Measurements from ENCODE around the gene PLCL1.
"Not testable (repeated sequence)": the region's sequence is repeated elsewhere in the genome, so short reads cannot be mapped to it uniquely, and the experiment has no call there.

The PLCL1 gene

DNA sequence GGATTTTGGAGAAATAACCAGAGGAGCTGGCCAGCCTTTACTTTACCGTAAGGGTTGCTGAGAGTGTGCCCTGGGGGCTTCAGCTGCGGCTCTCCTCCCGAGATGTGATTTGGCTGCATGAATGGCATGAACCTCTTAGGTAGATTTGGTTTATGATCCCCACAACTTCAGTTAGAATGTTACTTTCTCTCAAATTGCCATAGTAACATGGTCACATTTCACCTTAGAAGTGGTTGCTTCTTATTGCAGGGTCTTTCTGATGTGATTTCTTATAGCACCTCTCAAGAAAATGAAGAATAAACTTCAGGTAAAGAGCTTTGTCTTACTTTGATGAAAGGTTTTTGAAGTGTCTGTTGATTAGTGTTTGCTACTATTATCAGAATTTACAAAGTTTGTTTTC lies 5.6 kb downstream of the PLCL1 start:
- DNase-seq (ENCODE audit: low read depth in 3 of 3), result no peak

- DNase-seq (ENCODE audit: low read depth in 3 of 3), result no peak
Measured at GRCh38 chr2:197810491-197810890, 6.1 kb downstream of the PLCL1 start.

- DNase-seq (ENCODE audit: low read depth in 3 of 3), result no peak
Measured at GRCh38 chr2:197813093-197813787, 8.8 kb downstream of the PLCL1 start.

DNA sequence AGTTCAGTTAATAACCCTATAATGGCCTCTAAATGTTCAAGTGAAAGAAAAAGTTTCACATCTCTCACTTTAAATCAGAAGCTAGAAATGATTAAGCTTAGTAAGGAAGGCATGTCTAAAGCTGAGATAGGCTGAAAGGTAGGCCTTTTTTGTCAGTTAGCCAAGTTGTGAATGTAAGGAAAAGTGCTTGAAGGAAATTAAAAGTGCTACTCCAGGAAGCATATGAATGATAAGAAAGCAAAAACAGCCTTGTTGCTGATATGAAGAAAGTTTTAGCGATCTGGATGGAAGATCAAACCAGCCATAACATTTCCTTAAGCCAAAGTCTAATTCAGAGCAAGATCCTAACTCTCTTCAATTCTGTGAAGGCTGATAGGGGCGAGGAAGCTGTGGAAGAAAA lies 10.1 kb downstream of the PLCL1 start:
- no peak for DNase-seq (ENCODE audit: low read depth in 3 of 3)

DNA sequence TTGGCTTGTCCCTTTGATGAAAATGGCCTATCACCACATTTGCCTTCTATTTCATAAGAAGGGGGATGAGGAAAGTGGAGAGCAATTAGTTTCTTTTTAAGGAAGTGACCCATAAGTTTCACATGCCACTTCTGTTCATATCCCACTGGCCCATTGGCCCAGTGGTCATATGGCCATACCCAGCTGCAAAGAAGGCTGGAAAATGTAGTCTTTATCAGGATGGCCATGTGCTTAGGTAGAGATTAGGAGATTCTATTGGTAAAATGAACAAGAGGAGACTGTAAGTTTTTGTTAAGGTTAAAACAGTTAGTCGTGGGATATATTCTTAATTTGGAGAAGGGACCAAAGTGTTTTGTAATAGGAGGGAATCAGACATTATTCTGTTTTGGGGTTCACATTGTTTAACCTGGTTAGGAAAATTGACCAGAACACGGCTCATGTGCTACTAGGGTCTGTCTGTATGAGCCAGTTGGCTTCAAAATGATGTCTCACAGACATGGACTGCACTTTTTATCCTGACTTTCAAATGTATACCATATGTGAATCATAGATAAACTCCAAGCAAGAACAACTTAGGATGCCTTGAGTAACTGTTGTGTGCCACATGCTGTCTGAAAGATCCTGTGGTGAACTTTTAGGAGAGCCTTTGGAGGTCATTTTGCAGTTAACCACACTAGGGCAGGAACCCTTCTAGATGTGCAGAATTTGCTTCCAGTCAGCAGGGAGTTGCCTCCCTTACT lies 17.3 kb downstream of the PLCL1 start:
- DNase-seq (ENCODE audit: low read depth in 3 of 3), result no peak

- DNase-seq (ENCODE audit: low read depth in 3 of 3), result no peak
Measured at GRCh38 chr2:197822333-197822732, 17.9 kb downstream of the PLCL1 start.

- DNase-seq (ENCODE audit: low read depth in 3 of 3), result no peak
Measured at GRCh38 chr2:197827618-197828017, 23.2 kb downstream of the PLCL1 start.

DNA sequence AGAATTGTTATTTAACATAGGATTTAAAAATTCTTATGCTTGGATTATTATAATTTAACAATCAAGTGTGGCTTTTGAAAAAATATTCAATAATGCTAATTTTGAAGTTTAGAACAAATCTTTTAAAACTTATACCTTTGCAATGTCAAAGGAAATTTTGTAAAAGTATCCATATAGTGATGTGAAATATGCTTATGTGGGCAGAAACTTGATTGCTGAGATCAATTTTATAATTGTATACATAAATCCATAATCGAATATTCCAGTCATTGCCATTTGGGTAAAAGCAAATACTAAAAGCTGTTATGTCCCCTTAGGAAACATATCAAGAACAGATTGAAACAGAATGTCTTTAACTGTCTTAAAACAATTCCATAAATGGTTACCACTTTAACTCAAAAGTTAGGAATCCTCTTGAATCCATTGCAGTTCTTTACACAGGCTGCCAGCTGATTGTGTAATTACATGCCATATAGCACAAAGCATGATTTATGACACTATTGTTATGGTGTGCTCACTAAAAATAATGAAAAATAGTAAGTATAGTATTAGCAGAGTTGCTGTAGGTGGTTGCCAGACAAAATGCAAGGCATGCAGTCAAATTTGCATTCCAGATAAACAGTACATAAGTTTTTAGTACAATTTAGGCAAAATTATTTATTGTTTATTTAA lies 24.2 kb downstream of the PLCL1 start:
- DNase-seq (ENCODE audit: low read depth in 3 of 3), result no peak

DNA sequence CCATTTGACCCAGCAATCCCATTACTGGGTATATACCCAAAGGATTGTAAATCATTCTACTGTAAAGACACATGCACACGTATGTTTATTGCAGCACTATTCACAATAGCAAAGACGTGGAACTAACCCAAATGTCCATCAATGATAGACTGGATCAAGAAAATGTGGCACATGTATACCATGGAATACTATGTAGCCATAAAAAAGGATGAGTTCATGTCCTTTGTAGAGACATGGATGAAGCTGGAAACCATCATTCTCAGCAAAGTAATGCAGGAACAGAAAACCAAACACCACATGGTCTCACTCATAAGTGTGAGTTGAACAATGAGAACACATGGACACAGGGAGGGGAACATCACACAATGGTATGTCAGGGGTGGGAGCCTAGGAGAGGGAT lies 30.4 kb downstream of the PLCL1 start:
- DNase-seq (ENCODE audit: low read depth in 3 of 3), result not testable (repeated sequence)

DNA sequence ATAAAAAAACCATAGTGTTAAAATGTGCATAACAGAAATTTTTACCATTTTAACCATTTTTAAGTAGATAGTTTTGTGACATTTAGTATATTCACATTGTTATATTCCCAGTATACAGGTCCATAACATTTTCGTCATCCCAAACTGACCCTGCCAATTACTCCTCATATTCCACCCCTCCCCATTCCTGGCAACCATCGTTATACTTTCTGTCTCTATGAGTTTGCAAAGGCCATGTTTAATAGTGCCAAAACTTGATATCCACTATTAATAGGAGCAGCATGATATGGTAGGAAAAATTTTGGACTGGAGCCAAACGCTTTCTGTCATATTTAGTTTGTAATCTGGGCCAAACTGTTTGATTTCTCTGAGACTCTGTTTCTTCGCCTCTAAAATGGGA lies 30.9 kb downstream of the PLCL1 start:
- no peak for DNase-seq (ENCODE audit: low read depth in 3 of 3)

- DNase-seq (ENCODE audit: low read depth in 3 of 3), result no peak
Measured at GRCh38 chr2:197838036-197838435, 33.6 kb downstream of the PLCL1 start.

DNA sequence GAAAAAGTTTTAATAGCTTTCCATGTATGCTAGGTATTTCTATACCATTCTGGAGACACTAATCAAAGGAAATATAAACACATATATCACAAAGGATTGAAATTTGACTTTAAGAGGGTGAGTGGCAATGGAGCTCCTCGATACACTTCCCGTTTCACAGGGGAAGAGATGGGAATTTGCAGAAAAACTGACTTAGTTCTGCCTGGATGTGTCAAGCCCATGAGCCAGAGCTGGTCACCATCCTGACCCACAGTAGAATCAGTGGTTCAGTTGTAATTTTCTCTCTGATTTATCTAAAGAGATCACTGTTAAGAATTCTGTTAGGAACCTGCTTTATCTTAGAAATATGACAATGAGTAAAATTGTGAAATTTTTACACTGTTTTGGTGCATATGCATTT lies 34.2 kb downstream of the PLCL1 start:
- DNase-seq (ENCODE audit: low read depth in 3 of 3), result no peak

DNA sequence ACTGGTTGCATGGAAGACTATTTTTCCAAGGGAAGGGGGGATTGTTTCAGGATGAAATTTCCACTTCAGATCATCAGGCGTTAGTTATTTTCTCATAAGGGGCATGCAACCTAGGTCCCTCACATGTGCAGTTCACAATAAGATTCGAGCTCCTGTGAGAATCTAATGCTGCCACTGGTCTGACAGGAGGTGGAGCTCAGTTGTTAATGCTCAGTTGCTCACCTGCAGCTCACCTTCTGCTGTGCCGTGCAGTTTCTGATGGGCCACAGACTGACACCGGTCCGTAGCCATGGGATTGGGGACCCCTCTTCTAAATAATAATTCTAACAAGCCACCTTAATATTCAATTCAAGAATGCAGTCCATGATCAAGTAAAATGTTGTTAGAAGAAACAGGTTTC lies 34.9 kb downstream of the PLCL1 start:
- no peak for DNase-seq (ENCODE audit: low read depth in 3 of 3)

- DNase-seq (ENCODE audit: low read depth in 3 of 3), result no peak
Measured at GRCh38 chr2:197839856-197840255, 35.5 kb downstream of the PLCL1 start.

DNA sequence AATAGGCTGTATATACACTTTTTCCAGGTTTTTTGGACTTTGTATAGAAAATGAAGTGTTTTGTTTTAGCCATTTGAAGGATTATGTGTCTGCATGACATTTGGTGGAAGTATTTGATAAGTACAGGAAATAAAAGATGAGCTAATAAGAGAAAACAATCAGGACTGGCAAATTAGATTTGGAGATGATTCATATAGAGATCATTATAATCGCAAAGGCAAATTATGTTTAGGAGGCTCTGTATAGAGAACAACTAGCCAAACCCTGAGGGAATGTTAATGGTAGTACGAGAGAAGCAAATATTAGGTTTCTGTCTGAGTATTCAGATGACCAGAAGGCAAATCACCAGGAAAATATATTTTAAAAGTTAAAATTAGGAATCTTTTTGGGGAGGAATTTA lies 41.7 kb downstream of the PLCL1 start:
- no peak for DNase-seq (ENCODE audit: low read depth in 3 of 3)

GRCh38 chr2:197846777-197847176 lies 42.4 kb downstream of the PLCL1 start:
- no peak for DNase-seq (ENCODE audit: low read depth in 3 of 3)

DNA sequence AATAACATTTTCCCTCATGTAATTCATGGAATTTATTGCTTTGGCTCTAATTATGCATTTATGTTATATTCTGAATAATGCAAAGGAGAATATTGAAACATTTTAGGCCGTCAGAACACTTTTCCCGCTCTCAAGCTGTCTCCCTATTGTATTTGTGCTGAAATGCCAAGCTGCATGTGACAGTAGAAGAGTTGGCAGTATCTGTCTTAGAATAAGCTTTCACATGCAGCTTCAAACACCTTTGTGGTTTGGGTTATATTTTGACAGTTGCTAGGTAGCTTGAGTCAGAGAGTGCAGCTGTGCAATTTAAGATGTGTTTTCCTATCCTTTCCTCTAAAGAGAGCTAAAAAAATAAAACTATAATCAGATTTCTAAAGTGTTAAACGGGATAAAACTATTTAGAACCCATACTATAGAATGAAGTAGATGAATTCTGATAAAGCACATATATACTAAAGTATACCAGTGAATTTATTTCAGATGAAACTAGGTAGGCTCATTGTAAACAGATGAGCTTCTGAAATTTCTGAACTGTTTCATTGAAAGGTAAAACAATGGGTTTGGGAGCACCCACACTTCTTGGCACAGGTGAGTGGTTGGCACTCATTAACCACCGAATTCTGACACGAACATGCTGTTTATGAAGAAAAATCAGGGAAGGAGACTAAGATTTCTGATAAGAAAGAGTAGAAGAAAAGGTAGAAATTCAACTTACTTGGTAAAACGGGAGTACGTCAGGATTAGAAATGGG lies 43.4 kb downstream of the PLCL1 start:
- no peak for DNase-seq (ENCODE audit: low read depth in 3 of 3)

GRCh38 chr2:197848602-197849001 lies 44.2 kb downstream of the PLCL1 start:
- DNase-seq (ENCODE audit: low read depth in 3 of 3), result no peak

- no peak for DNase-seq (ENCODE audit: low read depth in 3 of 3)
Measured at GRCh38 chr2:197850882-197851450, 46.6 kb downstream of the PLCL1 start.

DNA sequence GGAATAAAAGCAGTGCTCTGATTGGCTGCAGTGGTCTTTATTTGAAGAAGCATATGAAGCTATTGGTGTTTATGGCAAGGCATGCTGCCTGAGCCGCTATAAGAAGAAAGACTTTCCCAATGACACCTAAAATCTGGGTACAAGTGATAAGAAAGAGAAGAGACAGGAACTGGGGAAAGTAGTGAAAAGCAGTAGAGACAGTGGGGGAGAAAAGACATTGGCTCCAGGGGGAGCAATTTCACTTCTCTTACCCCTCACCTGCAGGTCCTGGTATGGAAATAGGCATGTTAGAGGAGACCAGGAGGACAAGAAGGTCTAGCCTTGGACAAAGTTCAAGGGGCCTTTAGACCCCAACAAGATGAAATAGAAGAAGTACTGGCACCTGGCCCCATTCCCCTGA lies 47.1 kb downstream of the PLCL1 start:
- DNase-seq (ENCODE audit: low read depth in 3 of 3), result no peak

- no peak for DNase-seq (ENCODE audit: low read depth in 3 of 3)
Measured at GRCh38 chr2:197852108-197852507, 47.7 kb downstream of the PLCL1 start.

DNA sequence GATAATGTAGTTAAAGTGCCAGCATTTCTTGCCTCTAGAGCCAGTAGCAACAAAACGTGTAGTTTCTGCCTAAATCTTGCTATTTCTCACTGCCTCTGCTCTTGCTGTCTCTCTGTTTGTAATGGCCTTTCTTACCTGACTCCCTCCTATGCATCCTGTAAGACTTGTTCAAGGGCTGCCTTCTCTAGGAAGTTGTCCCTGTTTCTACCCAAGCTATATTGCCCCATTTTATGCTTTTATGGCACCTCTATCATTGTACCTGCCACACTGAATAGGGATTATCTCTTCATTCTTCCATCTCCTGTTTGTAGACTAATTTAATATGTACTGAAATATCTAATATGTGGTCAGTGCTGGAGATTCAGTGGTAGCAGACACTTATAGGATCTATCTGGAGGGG lies 49.2 kb downstream of the PLCL1 start:
- DNase-seq (ENCODE audit: low read depth in 3 of 3), result no peak
